ENCODE measurements around the gene IL22RA2. TPM values are rescaled to one million over a fixed set of nuclear protein-coding genes. Genes with fewer than 3 reads are reported as not detected.

Gene IL22RA2
- total RNA-seq, 1 donor from 2014 or later, result not detected

- H3K27me3 Mint-ChIP-seq (ENCODE audit: low read depth, unreplicated experiment), result no peaks in the 10 kb centered on the region
- Histone ChIP-seq H3K9ac (ENCODE audit: low read length) (no peak overlapping the region), H4K20me1 (ENCODE audit: insufficient read depth, low read length) (no peaks in the 10 kb centered on the region), H3K4me1 (ENCODE audit: insufficient read depth, low read length) (no peaks in the 10 kb centered on the region), H2AFZ (ENCODE audit: low read depth, low read length) (no peak overlapping the region), H3K9me3 (ENCODE audit: insufficient read depth, low read depth, low read length) (peaks cover 4% of the 10 kb centered on the region), H3K36me3 (ENCODE audit: insufficient read depth, low read length) (no peaks in the 10 kb centered on the region), H3K4me3 (ENCODE audit: insufficient read depth, low read depth, low read length) (no peak overlapping the region), H3K27ac (ENCODE audit: low read depth, low read length) (no peak overlapping the region), H3K27me3 (ENCODE audit: insufficient read depth, low read length) (no peaks in the 10 kb centered on the region), H3K4me2 (ENCODE audit: low read length) (no peak overlapping the region), H3K79me2 (ENCODE audit: insufficient read depth, low read length) (no peaks in the 10 kb centered on the region)
- H3K4me1 Mint-ChIP-seq (ENCODE audit: low read depth, unreplicated experiment), result no peaks in the 10 kb centered on the region
- no peak overlapping the region for H3K4me3 Mint-ChIP-seq (ENCODE audit: unreplicated experiment)
- peaks cover 24% of the 10 kb centered on the region for H3K9me3 Mint-ChIP-seq (ENCODE audit: unreplicated experiment)
- peaks cover 2% of the 10 kb centered on the region for H3K36me3 Mint-ChIP-seq (ENCODE audit: low read depth, unreplicated experiment)
- DNase-seq (ENCODE audit: low read depth) (no peak), FAIRE-seq (no peak)
- no peak for TF ChIP-seq CTCF (IDR thresholded peaks at IDR 0.05; ENCODE audit: insufficient read depth, low read depth, low read length)
- TF ChIP-seq EZH2 (IDR thresholded peaks at IDR 0.05; ENCODE audit: insufficient read depth, low read length), result no peak
- no peak overlapping the region for H3K27ac Mint-ChIP-seq (ENCODE audit: unreplicated experiment)
Observed at GRCh38 chr6:137166247-137167098, 7.0 kb downstream of the IL22RA2 start.

DNA sequence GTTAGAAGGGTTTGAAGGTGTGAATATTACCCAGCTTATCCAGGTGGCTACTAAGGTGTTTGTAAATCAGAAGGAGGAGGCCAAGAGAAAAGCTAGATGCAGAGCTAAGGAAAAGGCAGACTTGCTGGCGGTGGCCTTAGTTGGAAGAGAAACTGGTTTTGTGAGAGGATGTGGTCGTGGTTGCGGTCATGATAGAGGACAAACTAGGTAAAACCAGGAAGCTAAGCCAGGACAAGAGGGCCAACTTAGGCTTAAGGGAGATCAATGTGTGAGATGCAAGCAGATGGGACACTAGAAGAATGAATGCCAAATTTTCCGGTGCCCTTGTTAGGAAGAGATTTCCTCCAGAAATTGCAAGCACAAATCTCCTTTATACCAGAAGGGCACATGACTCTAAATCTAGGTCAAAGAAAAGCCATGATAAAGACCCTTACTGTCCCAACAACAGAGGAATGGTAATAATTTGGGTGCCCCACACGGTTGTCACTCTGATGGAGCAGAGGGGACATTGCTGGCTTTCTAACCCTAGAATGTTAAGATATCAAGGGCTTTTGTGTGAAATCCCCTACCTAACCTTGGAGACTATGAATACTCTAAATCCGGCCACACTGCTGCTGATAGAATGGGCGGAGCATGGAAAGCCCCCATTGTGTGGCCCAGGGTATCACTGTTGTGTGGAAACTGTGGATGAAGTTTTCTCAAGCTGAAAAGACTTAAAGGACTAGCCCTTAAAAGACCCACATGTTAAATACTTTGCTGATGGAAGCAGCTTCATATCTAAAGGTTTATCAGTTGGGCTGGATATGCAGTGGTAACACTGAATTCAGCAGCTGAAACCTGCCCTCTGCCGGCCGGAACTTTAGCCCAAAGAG lies 7.8 kb downstream of the IL22RA2 start:
- Mint-ChIP-seq H3K4me3 (ENCODE audit: unreplicated experiment) (no peak overlapping the region), H3K27me3 (ENCODE audit: low read depth, unreplicated experiment) (no peaks in the 10 kb centered on the region), H3K4me1 (ENCODE audit: low read depth, unreplicated experiment) (no peaks in the 10 kb centered on the region), H3K27ac (ENCODE audit: unreplicated experiment) (no peak overlapping the region), H3K36me3 (ENCODE audit: low read depth, unreplicated experiment) (peaks cover 2% of the 10 kb centered on the region), H3K9me3 (ENCODE audit: unreplicated experiment) (peaks cover 21% of the 10 kb centered on the region)
- Histone ChIP-seq H3K27ac (ENCODE audit: low read depth, low read length) (no peak overlapping the region), H3K79me2 (ENCODE audit: insufficient read depth, low read length) (no peaks in the 10 kb centered on the region), H3K4me2 (ENCODE audit: low read length) (no peak overlapping the region), H3K4me1 (ENCODE audit: insufficient read depth, low read length) (no peaks in the 10 kb centered on the region), H3K9me3 (ENCODE audit: insufficient read depth, low read depth, low read length) (peaks cover 4% of the 10 kb centered on the region), H4K20me1 (ENCODE audit: insufficient read depth, low read length) (no peaks in the 10 kb centered on the region), H3K27me3 (ENCODE audit: insufficient read depth, low read length) (no peaks in the 10 kb centered on the region), H3K9ac (ENCODE audit: low read length) (no peak overlapping the region), H3K4me3 (ENCODE audit: insufficient read depth, low read depth, low read length) (no peak overlapping the region), H3K36me3 (ENCODE audit: insufficient read depth, low read length) (no peaks in the 10 kb centered on the region), H2AFZ (ENCODE audit: low read depth, low read length) (no peak overlapping the region)
- no peak for TF ChIP-seq EZH2 (IDR thresholded peaks at IDR 0.05; ENCODE audit: insufficient read depth, low read length)
- TF ChIP-seq CTCF (IDR thresholded peaks at IDR 0.05; ENCODE audit: insufficient read depth, low read depth, low read length), result no peak
- FAIRE-seq (no peak), DNase-seq (ENCODE audit: low read depth) (no peak)

Measured in astrocyte (in vitro differentiated cells and primary cell).